A549 (cell line): Measurements from ENCODE around the gene PUS7L.

Experiments used
- KDM1A ChIP-seq: fragments of 200-600 bp; sonication (generic); IDR thresholded peaks from 2 replicates; pipeline ENCODE4 v1.6.1; 2016; ENCODE audit warnings: low read depth, mild to moderate bottlenecking
- POLR2A ChIP-seq: IDR thresholded peaks from 2 replicates; pipeline ENCODE4 v1.6.1; 2012; ENCODE audit warnings: mild to moderate bottlenecking, low read length
- RAD21 ChIP-seq, 2 experiments: fragments of >200 bp in 1 of 2; sonication (Bioruptor Twin) in 1 of 2; formaldehyde crosslinking in 1 of 2; IDR thresholded peaks in 1 of 2; conservative IDR thresholded peaks in 1 of 2; 2 replicates in 1 of 2; 3 replicates in 1 of 2; pipeline ENCODE4 v1.6.1; 2012 to 2018; ENCODE audit warnings: inconsistent platforms in 1 of 2
- RNF2 ChIP-seq: fragments of 200-600 bp; sonication (generic); IDR thresholded peaks from 2 replicates; pipeline ENCODE4 v1.6.1; 2016; ENCODE audit warnings: low read depth, mild to moderate bottlenecking, antibody characterized with exemption, moderate library complexity, borderline replicate concordance
- TF ChIP-seq, protein P1 (sequence below): fragments of >200 bp; sonication (Bioruptor Twin); formaldehyde crosslinking; IDR thresholded peaks from 3 replicates; pipeline ENCODE4 v1.5.1; 2016

DNA sequence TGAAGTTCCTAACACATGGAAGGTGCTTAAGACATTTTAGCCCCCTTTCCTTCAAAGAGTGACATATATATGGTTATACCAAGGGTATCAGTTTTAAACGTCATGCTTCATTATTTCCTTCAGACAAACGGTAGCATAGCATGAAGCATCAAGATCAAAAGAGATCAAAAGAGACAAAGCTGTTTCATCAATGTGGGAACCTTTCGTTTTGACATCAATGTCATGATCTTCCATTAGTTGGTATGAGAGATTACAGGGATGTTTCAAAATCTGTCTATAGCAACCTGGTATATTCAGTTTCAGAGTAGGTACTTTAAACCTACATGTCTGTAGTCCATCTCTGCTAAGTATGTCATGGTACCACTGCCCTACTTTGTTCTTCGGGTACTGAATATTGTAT, 28.3 kb downstream of the PUS7L start:
- TF ChIP-seq, protein P1, sequence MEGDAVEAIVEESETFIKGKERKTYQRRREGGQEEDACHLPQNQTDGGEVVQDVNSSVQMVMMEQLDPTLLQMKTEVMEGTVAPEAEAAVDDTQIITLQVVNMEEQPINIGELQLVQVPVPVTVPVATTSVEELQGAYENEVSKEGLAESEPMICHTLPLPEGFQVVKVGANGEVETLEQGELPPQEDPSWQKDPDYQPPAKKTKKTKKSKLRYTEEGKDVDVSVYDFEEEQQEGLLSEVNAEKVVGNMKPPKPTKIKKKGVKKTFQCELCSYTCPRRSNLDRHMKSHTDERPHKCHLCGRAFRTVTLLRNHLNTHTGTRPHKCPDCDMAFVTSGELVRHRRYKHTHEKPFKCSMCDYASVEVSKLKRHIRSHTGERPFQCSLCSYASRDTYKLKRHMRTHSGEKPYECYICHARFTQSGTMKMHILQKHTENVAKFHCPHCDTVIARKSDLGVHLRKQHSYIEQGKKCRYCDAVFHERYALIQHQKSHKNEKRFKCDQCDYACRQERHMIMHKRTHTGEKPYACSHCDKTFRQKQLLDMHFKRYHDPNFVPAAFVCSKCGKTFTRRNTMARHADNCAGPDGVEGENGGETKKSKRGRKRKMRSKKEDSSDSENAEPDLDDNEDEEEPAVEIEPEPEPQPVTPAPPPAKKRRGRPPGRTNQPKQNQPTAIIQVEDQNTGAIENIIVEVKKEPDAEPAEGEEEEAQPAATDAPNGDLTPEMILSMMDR = no peak
- TF ChIP-seq POLR2A (no peak), RAD21 (conservative IDR thresholded peaks at IDR 0.05 in 1 of 2, IDR thresholded peaks at IDR 0.05 in 1 of 2) (no peak), RNF2 (no peak), KDM1A (no peak)
